Large intestine (tissue), 3 donors: Measurements from ENCODE around the gene ANO6. TPM values are rescaled to one million over a fixed set of nuclear protein-coding genes. Genes with fewer than 3 reads are reported as not detected.
A peak's percentile ranks its signal among the peaks of the same experiment; 100 is the strongest.

Experiments used
- DNase-seq, 2 donors: peaks; one replicate each; pipeline versions ENCODE4 v3.0.0 to v3.0.0-alpha.2; 2013
- H3K27ac ChIP-seq: one replicate; pipeline ENCODE4 v1.5.1; 2013; ENCODE audit warnings: low read length
- H3K27me3 ChIP-seq: 2 replicates; pipeline ENCODE4 v1.6.1; 2013; ENCODE audit warnings: low read length; ENCODE audit not compliant: control insufficient read depth, insufficient read depth
- H3K36me3 ChIP-seq: 2 replicates; pipeline ENCODE4 v1.6.1; 2013; ENCODE audit warnings: low read length; ENCODE audit not compliant: control insufficient read depth, insufficient read depth
- H3K4me1 ChIP-seq: one replicate; pipeline ENCODE4 v1.6.1; 2013; ENCODE audit warnings: low read length; ENCODE audit not compliant: control insufficient read depth, insufficient read depth
- H3K4me3 ChIP-seq: one replicate; pipeline ENCODE4 v1.5.1; 2013; ENCODE audit warnings: low read length
- H3K9me3 ChIP-seq: one replicate; pipeline ENCODE4 v1.6.1; 2013; ENCODE audit warnings: mild to moderate bottlenecking, low read depth, low read length, moderate library complexity; ENCODE audit not compliant: control insufficient read depth
- WGBS: methylation state at CpG from one replicate; pipeline ENCODE4 v1.1.5; 2013; ENCODE audit warnings: low lambda C conversion rate; ENCODE audit not compliant: insufficient coverage; 5-methylcytosine and 5-hydroxymethylcytosine counted together
- polyA plus RNA-seq: library from polyadenylated mRNA; unstranded; fragments of 120-200 nt; gene quantifications from one replicate; pipeline ENCODE4 v1.2.1, GENCODE V29; 2013

The ANO6 gene
- polyA plus RNA-seq, 1 donor, result 65.8 TPM

DNA sequence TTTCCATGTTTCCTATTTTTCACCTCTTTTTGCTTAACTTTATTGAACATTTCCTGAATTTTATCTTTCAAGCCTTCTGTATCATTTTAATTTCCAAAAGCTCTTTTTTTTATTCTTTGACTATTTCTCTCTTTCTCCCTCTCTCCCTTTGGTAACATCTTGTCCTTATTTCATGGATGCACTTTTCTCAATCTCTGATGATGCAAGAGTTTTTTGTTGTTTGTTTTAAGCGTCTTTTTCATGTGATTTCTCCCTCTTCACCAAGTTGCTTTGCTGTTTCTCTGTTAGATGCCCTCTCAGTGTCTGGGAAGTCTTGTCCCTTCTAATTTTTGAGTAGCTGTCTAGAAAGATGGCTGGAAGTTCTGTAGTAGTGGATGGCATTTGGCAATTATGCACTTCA is 62.6 kb downstream of the ANO6 start:
- no CpG with 5 or more reads among the region's 1 CpG for WGBS
- Histone ChIP-seq H3K27me3 (no peaks in the 10 kb centered on the region), H3K9me3 (no peaks in the 10 kb centered on the region), H3K4me3 (no peak overlapping the region), H3K27ac (no peak overlapping the region), H3K4me1 (peaks cover 25% of the 10 kb centered on the region), H3K36me3 (peaks cover 3% of the 10 kb centered on the region)
- DNase-seq, result no peak

DNA sequence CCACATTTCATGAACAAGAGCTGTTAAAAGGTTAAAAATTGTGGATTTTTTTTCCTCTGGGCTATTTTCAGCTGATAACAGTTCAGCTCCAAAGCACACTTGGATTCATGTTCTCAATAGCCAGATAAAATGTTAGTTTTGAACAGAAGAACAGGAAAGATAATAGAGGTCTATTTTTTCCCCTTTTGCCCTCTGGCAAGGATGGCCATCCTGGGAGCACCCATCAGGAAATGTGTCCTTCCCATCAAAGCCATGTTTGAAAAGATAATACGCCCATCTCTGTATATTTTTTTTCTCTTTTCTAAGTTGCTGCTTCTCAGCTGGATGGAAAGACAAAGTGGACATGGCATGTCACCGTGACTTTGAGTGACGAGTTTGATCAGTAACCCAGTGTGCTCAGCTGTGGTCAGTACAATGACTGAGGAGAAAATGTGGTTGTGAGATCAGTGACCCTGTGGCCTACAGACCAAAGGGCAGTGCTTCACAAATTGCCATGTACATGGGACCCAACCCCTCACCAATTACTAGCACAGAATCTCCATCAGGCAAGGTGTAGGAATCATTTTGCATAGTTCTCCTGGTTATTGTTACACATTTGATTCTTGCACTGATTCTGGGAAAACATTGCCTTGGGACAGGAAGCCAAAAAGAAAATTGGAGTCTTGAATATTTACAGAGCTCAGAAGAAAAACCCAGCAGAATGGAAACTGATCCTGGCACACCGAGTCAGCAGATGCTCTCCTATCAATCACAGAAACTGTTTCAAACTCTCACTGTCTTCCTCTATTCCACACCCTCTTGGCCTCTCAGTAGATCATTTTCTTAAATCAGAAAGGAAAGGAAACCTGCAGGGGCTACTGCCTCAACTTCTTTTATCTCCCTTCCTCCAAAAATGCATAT is 64.3 kb downstream of the ANO6 start:
- no peaks in the 10 kb centered on the region for H3K9me3 ChIP-seq
- no peaks in the 10 kb centered on the region for H3K27me3 ChIP-seq
- H3K4me1 ChIP-seq, result peaks cover 35% of the 10 kb centered on the region
- no peak overlapping the region for H3K4me3 ChIP-seq
- peaks cover 3% of the 10 kb centered on the region for H3K36me3 ChIP-seq
- no peak overlapping the region for H3K27ac ChIP-seq
- 60% methylated on average over 1 of the region's 4 CpGs for WGBS
- DNase-seq, result no peak

DNA sequence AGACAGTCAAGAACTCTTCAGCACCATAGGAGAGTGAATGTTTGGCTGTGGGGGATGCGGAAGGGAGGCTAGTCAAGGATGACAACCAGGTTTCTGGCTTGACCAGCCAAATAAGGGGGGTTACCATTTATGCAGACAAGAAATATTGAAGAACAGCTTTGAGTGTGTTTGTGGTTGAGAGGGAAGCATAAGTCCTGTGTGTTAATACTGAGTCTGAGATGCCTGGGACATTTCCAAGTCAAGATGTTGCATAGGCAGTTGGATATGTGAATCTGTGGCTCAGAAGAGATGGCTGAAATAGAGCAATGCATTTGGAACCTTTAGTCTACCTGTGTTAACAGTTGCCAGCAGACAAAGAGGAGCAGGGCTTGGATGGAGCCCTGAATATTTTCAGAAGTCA is 66.1 kb downstream of the ANO6 start:
- Histone ChIP-seq H3K36me3 (no peaks in the 10 kb centered on the region), H3K27me3 (no peaks in the 10 kb centered on the region), H3K4me1 (peaks cover 37% of the 10 kb centered on the region), H3K4me3 (no peak overlapping the region), H3K9me3 (no peaks in the 10 kb centered on the region), H3K27ac (peak overlapping the region; percentile 42)
- no CpG with 5 or more reads among the region's 1 CpG for WGBS
- no peak for DNase-seq

DNA sequence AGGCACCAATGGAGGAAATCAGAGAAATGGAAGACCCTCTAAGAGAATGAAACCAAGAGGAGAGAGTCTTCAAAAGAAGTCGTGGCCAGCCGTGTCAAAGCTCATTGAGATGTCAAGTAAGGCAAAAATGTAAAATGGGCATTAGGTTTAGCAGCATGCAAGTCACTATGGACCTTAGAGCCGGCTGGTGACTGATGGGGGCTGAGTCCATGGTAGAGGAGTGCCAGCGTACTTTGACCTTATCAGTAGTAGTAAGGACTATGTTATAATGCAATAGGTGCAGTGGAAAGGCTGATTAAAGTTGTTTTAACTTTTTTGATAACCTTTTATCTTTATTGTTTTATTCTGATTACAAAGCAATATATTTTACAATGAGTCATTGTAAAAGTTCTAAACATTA is 66.5 kb downstream of the ANO6 start:
- Histone ChIP-seq H3K36me3 (no peaks in the 10 kb centered on the region), H3K27me3 (no peaks in the 10 kb centered on the region), H3K4me3 (no peak overlapping the region), H3K9me3 (no peaks in the 10 kb centered on the region), H3K4me1 (peaks cover 37% of the 10 kb centered on the region), H3K27ac (peak overlapping the region; percentile 42)
- 0% methylated on average over 1 of the region's 4 CpGs for WGBS
- DNase-seq, result peak; percentile 83 to 90

DNA sequence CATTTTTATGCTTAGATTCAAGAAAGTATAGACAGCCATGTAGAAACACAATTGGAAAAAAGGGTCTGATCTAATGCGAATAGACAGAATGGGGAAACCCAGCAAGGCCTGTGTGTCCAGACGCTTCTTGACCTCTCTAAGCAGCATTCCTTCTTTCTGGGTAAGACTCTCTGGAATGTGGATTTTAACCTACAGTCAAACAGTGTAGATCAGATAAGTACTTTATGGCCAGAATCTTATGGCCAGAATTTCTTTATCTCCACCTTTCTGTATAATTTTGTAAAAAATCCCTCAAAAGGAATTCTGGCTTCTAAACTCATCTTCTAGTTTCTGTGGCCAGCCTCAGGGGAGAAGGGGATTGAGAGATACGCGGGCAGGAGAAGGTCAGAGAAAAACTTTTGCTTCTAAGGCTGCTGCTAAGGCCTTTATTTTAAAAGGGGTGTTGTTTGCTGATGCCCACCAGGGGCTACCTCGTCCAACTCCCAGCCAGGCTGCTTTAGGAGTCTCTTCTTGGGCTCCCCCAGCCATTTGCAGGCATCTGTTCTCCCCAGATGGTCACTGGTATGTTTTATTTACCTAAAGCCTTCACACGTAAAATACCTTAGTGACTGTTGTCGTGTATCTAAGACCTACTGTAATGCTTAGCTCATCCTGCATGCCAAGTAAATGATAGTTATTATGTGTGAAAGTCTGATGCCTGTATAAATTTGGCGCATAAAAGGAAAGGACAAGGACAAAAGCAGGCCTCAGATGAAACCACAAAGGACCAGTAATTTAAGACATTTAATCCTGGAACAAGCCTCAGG is 68.4 kb downstream of the ANO6 start:
- Histone ChIP-seq H3K36me3 (no peaks in the 10 kb centered on the region), H3K4me1 (peaks cover 37% of the 10 kb centered on the region), H3K9me3 (no peaks in the 10 kb centered on the region), H3K27me3 (no peaks in the 10 kb centered on the region), H3K27ac (peak overlapping the region; percentile 64), H3K4me3 (no peak overlapping the region)
- peak; percentile 39 to 46 for DNase-seq
- whole genome bisulfite sequencing, result 70% methylated on average over 2 of the region's 8 CpGs

DNA sequence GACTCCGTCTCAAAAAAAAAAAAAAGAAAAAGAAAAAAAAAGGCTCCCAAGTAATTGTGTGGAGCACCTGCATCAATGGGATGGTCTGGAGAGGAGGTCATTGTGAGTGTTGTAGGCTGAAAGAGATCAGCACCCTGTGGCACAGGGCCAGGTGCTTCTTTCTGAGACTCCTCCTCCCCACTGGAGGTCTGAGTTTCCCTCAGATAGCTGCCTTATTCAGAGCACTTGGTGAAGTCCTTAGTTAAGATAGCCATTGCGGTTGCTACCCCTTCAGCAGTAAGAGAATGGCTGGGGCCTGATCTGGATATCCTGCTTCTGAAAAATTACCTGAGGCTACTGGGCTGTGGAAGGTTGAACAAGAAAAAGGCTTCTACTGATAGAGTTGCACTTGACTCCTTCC is 69.8 kb downstream of the ANO6 start:
- Histone ChIP-seq H3K4me3 (no peak overlapping the region), H3K36me3 (no peaks in the 10 kb centered on the region), H3K9me3 (no peaks in the 10 kb centered on the region), H3K4me1 (peaks cover 33% of the 10 kb centered on the region), H3K27me3 (no peaks in the 10 kb centered on the region), H3K27ac (no peak overlapping the region)
- WGBS, result no CpG with 5 or more reads among the region's 2 CpGs
- no peak for DNase-seq

DNA sequence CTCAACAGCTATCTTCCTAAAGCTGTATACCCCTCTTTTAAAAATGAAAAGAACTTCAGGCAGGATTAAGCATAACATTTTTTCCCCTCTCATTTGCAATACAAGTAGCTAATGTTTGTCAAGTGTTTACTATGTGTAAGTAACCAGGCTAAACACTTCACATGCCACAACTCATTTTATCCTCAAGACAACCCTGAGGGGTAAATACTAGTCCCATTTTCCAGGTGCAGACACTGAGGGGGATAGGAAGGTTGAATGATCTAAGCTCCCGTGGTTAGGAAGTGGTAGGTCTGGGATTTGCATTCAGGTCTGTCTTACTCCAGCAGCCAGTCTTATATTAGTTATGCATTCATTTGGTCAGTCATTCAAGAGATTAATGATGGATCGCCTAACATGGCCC is 70.7 kb downstream of the ANO6 start:
- Histone ChIP-seq H3K4me1 (peaks cover 33% of the 10 kb centered on the region), H3K36me3 (no peaks in the 10 kb centered on the region), H3K9me3 (no peaks in the 10 kb centered on the region), H3K27ac (no peak overlapping the region), H3K27me3 (no peaks in the 10 kb centered on the region), H3K4me3 (no peak overlapping the region)
- 100% methylated on average over 1 of the region's 2 CpGs for WGBS
- no peak for DNase-seq

DNA sequence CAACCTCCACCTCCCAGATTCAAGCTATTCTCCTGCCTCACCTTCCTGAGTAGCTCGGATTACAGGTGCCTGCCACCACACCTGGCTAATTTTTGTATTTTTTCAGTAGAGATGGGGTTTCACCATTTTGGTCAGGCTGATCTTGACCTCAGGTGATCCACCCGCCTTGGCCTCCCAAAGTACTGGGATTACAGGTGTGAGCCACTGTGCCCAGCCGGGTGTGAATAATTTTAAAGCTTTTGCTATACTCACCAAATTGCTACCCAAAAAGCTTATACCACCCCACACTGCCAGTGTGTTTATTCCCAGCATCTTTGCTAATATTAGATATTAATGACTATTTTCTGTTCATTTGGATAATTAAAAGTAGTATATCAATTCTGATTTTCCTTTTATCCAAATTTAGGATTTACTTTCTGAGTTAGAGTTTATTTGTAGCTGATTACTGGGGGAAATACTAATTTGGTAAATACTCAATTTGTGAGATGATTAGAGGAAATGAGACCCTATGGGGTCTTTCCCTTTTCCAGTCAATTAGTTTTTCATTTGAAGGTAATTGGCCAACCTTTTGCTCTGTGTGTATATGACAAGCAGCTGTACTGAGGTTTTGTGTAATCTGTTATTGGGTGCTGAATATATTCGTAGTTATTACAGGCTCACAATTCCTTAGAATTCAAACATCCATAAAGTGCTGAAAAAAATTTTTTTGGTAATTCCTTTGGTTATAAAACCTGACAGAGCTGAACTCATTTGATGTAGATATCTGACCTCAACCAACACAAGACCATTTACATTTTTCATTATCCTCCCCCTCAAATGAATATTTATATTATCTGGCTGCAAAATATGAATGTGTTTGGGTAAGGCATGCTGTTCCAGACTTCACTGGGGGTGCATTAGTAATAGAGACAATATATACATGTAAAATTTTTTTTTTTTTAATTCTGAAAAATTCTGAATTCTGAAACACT is 73.6 kb downstream of the ANO6 start:
- WGBS, result 100% methylated on average over 1 of the region's 4 CpGs
- no peak for DNase-seq
- Histone ChIP-seq H3K27me3 (no peaks in the 10 kb centered on the region), H3K4me3 (no peak overlapping the region), H3K36me3 (no peaks in the 10 kb centered on the region), H3K9me3 (no peaks in the 10 kb centered on the region), H3K4me1 (peaks cover 8% of the 10 kb centered on the region), H3K27ac (no peak overlapping the region)

DNA sequence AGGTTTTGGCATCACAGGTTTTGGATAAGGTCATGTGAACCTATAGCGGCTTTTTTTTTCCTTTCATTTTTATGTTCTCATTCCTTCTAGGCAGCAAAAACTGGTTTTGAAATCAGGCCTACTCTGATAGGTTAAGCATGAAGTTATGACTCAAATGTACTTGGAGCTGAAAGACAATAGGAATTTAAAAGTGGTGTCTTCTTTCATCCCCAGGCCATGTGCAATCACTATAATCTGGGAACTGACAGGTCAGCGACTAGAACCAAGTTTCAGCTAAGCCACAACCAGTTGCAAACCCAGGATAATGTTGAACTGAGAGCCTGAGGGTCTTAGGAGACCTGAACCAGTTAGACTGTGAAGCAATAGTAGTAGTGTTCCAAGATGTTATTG is 74.3 kb downstream of the ANO6 start:
- Histone ChIP-seq H3K27me3 (no peaks in the 10 kb centered on the region), H3K9me3 (no peaks in the 10 kb centered on the region), H3K36me3 (no peaks in the 10 kb centered on the region), H3K4me3 (no peak overlapping the region), H3K27ac (no peak overlapping the region), H3K4me1 (peaks cover 2% of the 10 kb centered on the region)
- DNase-seq, result no peak
- 100% methylated on average over 2 of the region's 2 CpGs for WGBS

DNA sequence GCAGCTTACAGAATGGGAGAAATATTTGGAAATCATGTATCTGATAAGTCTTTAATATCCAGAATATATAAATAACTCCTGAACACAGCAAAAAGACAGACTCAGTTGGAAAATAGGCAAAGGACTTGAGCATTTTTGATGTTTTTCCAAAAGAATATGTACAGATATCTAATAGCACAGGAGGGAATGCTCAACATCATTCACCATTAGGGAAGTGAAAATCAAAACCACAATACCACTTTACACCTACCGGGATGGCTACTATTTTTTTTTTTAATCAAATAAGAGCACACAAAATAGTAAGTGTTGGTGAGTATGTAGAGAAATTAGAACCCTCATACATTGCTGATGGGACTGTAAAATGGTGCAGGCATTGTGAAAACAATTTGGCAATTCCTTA is 75.6 kb downstream of the ANO6 start:
- Histone ChIP-seq H3K4me1 (no peaks in the 10 kb centered on the region), H3K36me3 (no peaks in the 10 kb centered on the region), H3K9me3 (no peaks in the 10 kb centered on the region), H3K27ac (peak overlapping the region; percentile 9), H3K27me3 (no peaks in the 10 kb centered on the region), H3K4me3 (no peak overlapping the region)
- DNase-seq, result no peak
- 100% methylated on average over 1 of the region's 1 CpG for WGBS
